GM23338 (cell line): ENCODE measurements around the gene SLC39A11. TPM values are rescaled to one million over a fixed set of nuclear protein-coding genes. Genes with fewer than 3 reads are reported as not detected.

Source experiments
- polyA plus RNA-seq: library from polyadenylated mRNA; unstranded; fragments of >200 nt; fragmentation: Nextera tagmentation; extraction: Ambion mirVana; gene quantifications from 2 replicates; pipeline ENCODE4 v1.2.1, GENCODE V29; 2016
- small RNA-seq: library from RNA; depleted of rRNA; stranded (forward); fragments of <200 nt; gene quantifications from one replicate; pipeline ENCODE3, GENCODE V24; 2014; ENCODE audit warnings: low replicate concordance
- total RNA-seq: library from RNA; depleted of rRNA; stranded (reverse); fragments of >200 nt; shearing (Covaris generic); gene quantifications from 2 replicates; pipeline ENCODE4 v1.2.3, GENCODE V29; 2014; rRNA removed

The SLC39A11 gene
- total and polyA plus RNA-seq, 2 experiments from 2014 or later = 10.8 to 18.1 TPM

Small RNAs within 50 kb of the gene (small RNA-seq; reads per million reads assigned to genes)
- gene RF00422 = not detected

Other genes starting within 250 kb of the SLC39A11 start
- 1.7 and 1.8 TPM in 2 replicates for gene SSTR2, start 72.3 kb upstream of the SLC39A11 start, total RNA-seq
- 1.1 and 1.4 TPM in 2 replicates for gene SSTR2, start 72.3 kb upstream of the SLC39A11 start, polyA plus RNA-seq
- gene COG1, start 100.4 kb upstream of the SLC39A11 start, total RNA-seq = 11.9 and 15.0 TPM in 2 replicates
- gene COG1, start 100.4 kb upstream of the SLC39A11 start, polyA plus RNA-seq = 25.5 and 26.1 TPM in 2 replicates
- gene CPSF4L, start 169.2 kb upstream of the SLC39A11 start, total RNA-seq = not detected in 2 replicates
- not detected in 2 replicates for gene CPSF4L, start 169.2 kb upstream of the SLC39A11 start, polyA plus RNA-seq
- gene CDC42EP4, start 219.3 kb upstream of the SLC39A11 start, total RNA-seq = 16.2 and 19.9 TPM in 2 replicates
- 4.1 and 4.4 TPM in 2 replicates for gene CDC42EP4, start 219.3 kb upstream of the SLC39A11 start, polyA plus RNA-seq